C4-2B (cell line): Measurements from ENCODE around the gene EXO5.

ENCODE experiments used
- ZFX ChIP-seq: fragments of 450-650 bp; IDR thresholded peaks from 2 replicates; pipeline ENCODE4 v1.6.1; 2017
- TF ChIP-seq, protein P1 (sequence below): fragments of 450-650 bp; conservative IDR thresholded peaks from 2 replicates; pipeline ENCODE4 v1.5.1; 2017; ENCODE audit warnings: mild to moderate bottlenecking

DNA sequence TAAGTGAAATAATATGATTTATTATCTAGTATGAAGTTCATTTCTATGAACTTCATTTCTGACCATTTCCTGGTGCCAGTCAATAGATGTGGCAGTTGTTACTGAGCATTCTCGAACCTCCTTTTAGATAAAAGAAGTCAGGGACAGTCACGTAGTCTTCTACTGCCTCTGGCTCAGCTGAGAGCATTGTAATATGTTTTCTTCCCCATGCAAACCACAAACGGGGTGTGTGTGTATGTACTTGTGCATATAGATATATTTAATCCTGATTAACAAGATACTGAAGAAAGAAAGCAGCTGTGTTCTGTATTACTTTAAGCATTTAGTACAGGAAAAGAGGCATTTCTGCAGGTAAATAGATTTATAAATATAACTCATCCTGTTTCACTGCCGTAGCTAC, 44.5 kb downstream of the EXO5 start:
- TF ChIP-seq, protein P1, sequence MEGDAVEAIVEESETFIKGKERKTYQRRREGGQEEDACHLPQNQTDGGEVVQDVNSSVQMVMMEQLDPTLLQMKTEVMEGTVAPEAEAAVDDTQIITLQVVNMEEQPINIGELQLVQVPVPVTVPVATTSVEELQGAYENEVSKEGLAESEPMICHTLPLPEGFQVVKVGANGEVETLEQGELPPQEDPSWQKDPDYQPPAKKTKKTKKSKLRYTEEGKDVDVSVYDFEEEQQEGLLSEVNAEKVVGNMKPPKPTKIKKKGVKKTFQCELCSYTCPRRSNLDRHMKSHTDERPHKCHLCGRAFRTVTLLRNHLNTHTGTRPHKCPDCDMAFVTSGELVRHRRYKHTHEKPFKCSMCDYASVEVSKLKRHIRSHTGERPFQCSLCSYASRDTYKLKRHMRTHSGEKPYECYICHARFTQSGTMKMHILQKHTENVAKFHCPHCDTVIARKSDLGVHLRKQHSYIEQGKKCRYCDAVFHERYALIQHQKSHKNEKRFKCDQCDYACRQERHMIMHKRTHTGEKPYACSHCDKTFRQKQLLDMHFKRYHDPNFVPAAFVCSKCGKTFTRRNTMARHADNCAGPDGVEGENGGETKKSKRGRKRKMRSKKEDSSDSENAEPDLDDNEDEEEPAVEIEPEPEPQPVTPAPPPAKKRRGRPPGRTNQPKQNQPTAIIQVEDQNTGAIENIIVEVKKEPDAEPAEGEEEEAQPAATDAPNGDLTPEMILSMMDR = no peak
- no peak for TF ChIP-seq ZFX
